NCI-H2107 treated with DMSO at 0.1 percent for 48 hours (cell line): Measurements from ENCODE around the gene OSBPL3.
A peak's percentile ranks its signal among the peaks of the same experiment; 100 is the strongest.

Experiments
- DNase-seq: peaks from one replicate; lab custom pipeline; 2025; ENCODE audit not compliant: unreplicated experiment; lab: John Stamatoyannopoulos, UW

OSBPL3 gene

GRCh38 chr7:24871770-24872169 lies 108.2 kb downstream of the OSBPL3 start:
- DNase-seq, result no peak

- no peak for DNase-seq
Measured at GRCh38 chr7:24870766-24871165, 109.2 kb downstream of the OSBPL3 start.

GRCh38 chr7:24869572-24869971 lies 110.4 kb downstream of the OSBPL3 start:
- DNase-seq, result no peak

GRCh38 chr7:24868741-24869140 lies 111.2 kb downstream of the OSBPL3 start:
- no peak for DNase-seq

GRCh38 chr7:24866004-24866615 lies 113.9 kb downstream of the OSBPL3 start:
- no peak for DNase-seq

- DNase-seq, result no peak
Measured at GRCh38 chr7:24864214-24864817, 115.7 kb downstream of the OSBPL3 start.

- no peak for DNase-seq
Measured at GRCh38 chr7:24863626-24864025, 116.4 kb downstream of the OSBPL3 start.

- no peak for DNase-seq
Measured at GRCh38 chr7:24862461-24862860, 117.5 kb downstream of the OSBPL3 start.

- DNase-seq, result no peak
Measured at GRCh38 chr7:24861336-24861735, 118.6 kb downstream of the OSBPL3 start.

- no peak for DNase-seq
Measured at GRCh38 chr7:24860611-24861010, 119.4 kb downstream of the OSBPL3 start.

- DNase-seq, result no peak
Measured at GRCh38 chr7:24858108-24858977, 121.6 kb downstream of the OSBPL3 start.

- no peak for DNase-seq
Measured at GRCh38 chr7:24857623-24858022, 122.4 kb downstream of the OSBPL3 start.

- no peak for DNase-seq
Measured at GRCh38 chr7:24854866-24855265, 125.1 kb downstream of the OSBPL3 start.

GRCh38 chr7:24851786-24852185 lies 128.2 kb downstream of the OSBPL3 start:
- DNase-seq, result peak; percentile 21

GRCh38 chr7:24848878-24849277 lies 131.1 kb downstream of the OSBPL3 start:
- no peak for DNase-seq

GRCh38 chr7:24847754-24848153 lies 132.2 kb downstream of the OSBPL3 start:
- no peak for DNase-seq

- no peak for DNase-seq
Measured at GRCh38 chr7:24843821-24844434, 136.1 kb downstream of the OSBPL3 start.

- no peak for DNase-seq
Measured at GRCh38 chr7:24842449-24843241, 137.3 kb downstream of the OSBPL3 start.

- no peak for DNase-seq
Measured at GRCh38 chr7:24842029-24842428, 137.9 kb downstream of the OSBPL3 start.

- DNase-seq, result no peak
Measured at GRCh38 chr7:24840563-24840962, 139.4 kb downstream of the OSBPL3 start.

GRCh38 chr7:24836084-24836483 lies 143.9 kb downstream of the OSBPL3 start:
- no peak for DNase-seq
